Cerebellar cortex (tissue), 1 donor: Measurements from ENCODE around the gene FHIT.
"Not testable (repeated sequence)": the region's sequence is repeated elsewhere in the genome, so short reads cannot be mapped to it uniquely, and the experiment has no call there.

Experiments
- DNase-seq: peaks from one replicate; pipeline ENCODE4 v3.0.0-alpha.2; 2015; ENCODE audit warnings: low spot score

The FHIT gene

GRCh38 chr3:60989626-60990441, 261.4 kb downstream of the FHIT start:
- no peak for DNase-seq

- DNase-seq: not testable (repeated sequence)
These were observed 264.1 kb downstream of the FHIT start for GRCh38 chr3:60987191-60987590.

GRCh38 chr3:60986552-60986951, 264.7 kb downstream of the FHIT start:
- no peak for DNase-seq

GRCh38 chr3:60983906-60984305, 267.3 kb downstream of the FHIT start:
- DNase-seq: no peak

- no peak for DNase-seq
These were observed 270.9 kb downstream of the FHIT start for GRCh38 chr3:60980342-60980692.

- no peak for DNase-seq
These were observed 271.6 kb downstream of the FHIT start for GRCh38 chr3:60979461-60980341.

- DNase-seq: no peak
These were observed 277.9 kb downstream of the FHIT start for GRCh38 chr3:60973321-60973720.

GRCh38 chr3:60972599-60972998, 278.7 kb downstream of the FHIT start:
- no peak for DNase-seq

GRCh38 chr3:60970850-60971249, 280.4 kb downstream of the FHIT start:
- no peak for DNase-seq

GRCh38 chr3:60967141-60967540, 284.1 kb downstream of the FHIT start:
- DNase-seq: no peak

GRCh38 chr3:60957541-60957940, 293.7 kb downstream of the FHIT start:
- DNase-seq: no peak

- DNase-seq: no peak
These were observed 294.5 kb downstream of the FHIT start for GRCh38 chr3:60956729-60957128.

GRCh38 chr3:60955034-60955433, 296.2 kb downstream of the FHIT start:
- DNase-seq: no peak

- DNase-seq: no peak
These were observed 297.2 kb downstream of the FHIT start for GRCh38 chr3:60954048-60954447.

- no peak for DNase-seq
These were observed 297.9 kb downstream of the FHIT start for GRCh38 chr3:60953351-60953750.

GRCh38 chr3:60952055-60952454, 299.2 kb downstream of the FHIT start:
- no peak for DNase-seq

- DNase-seq: no peak
These were observed 302.1 kb downstream of the FHIT start for GRCh38 chr3:60949146-60949545.

- DNase-seq: no peak
These were observed 302.8 kb downstream of the FHIT start for GRCh38 chr3:60948488-60948887.

GRCh38 chr3:60935709-60936108, 315.5 kb downstream of the FHIT start:
- no peak for DNase-seq

- no peak for DNase-seq
These were observed 317.4 kb downstream of the FHIT start for GRCh38 chr3:60933824-60934223.

- DNase-seq: no peak
These were observed 318.6 kb downstream of the FHIT start for GRCh38 chr3:60932643-60933042.

GRCh38 chr3:60932170-60932569, 319.1 kb downstream of the FHIT start:
- DNase-seq: no peak

GRCh38 chr3:60931452-60931851, 319.8 kb downstream of the FHIT start:
- no peak for DNase-seq
